GM21515 (cell line): ENCODE data around the gene TTC28.
"Not testable (repeated sequence)": the region's sequence is repeated elsewhere in the genome, so short reads cannot be mapped to it uniquely, and the experiment has no call there.

Experiments used
- ATAC-seq: cut with Tn5 transposase; IDR thresholded peaks from one replicate; pipeline ENCODE4 v1.9.1; 2021; ENCODE audit not compliant: unreplicated experiment

TTC28 gene

GRCh38 chr22:28239941-28240340, 439.7 kb downstream of the TTC28 start:
- no peak for ATAC-seq

- no peak for ATAC-seq
Measured at GRCh38 chr22:28237783-28238182, 441.9 kb downstream of the TTC28 start.

GRCh38 chr22:28237112-28237511, 442.5 kb downstream of the TTC28 start:
- no peak for ATAC-seq

GRCh38 chr22:28232204-28232603, 447.4 kb downstream of the TTC28 start:
- ATAC-seq: no peak

GRCh38 chr22:28231441-28231840, 448.2 kb downstream of the TTC28 start:
- ATAC-seq: no peak

- ATAC-seq: no peak
Measured at GRCh38 chr22:28230671-28231070, 449.0 kb downstream of the TTC28 start.

GRCh38 chr22:28229566-28230485, 449.8 kb downstream of the TTC28 start:
- no peak for ATAC-seq

GRCh38 chr22:28223826-28224225, 455.8 kb downstream of the TTC28 start:
- no peak for ATAC-seq

GRCh38 chr22:28222976-28223745, 456.5 kb downstream of the TTC28 start:
- no peak for ATAC-seq

GRCh38 chr22:28222571-28222970, 457.1 kb downstream of the TTC28 start:
- no peak for ATAC-seq

GRCh38 chr22:28222052-28222451, 457.6 kb downstream of the TTC28 start:
- no peak for ATAC-seq

GRCh38 chr22:28220626-28221363, 458.8 kb downstream of the TTC28 start:
- no peak for ATAC-seq

- no peak for ATAC-seq
Measured at GRCh38 chr22:28217277-28217676, 462.4 kb downstream of the TTC28 start.

- not testable (repeated sequence) for ATAC-seq
Measured at GRCh38 chr22:28214750-28215149, 464.9 kb downstream of the TTC28 start.

GRCh38 chr22:28209457-28209856, 470.2 kb downstream of the TTC28 start:
- not testable (repeated sequence) for ATAC-seq

- no peak for ATAC-seq
Measured at GRCh38 chr22:28208787-28209186, 470.9 kb downstream of the TTC28 start.

GRCh38 chr22:28208036-28208435, 471.6 kb downstream of the TTC28 start:
- ATAC-seq: no peak

- ATAC-seq: no peak
Measured at GRCh38 chr22:28207281-28208030, 472.2 kb downstream of the TTC28 start.

- ATAC-seq: no peak
Measured at GRCh38 chr22:28205926-28206325, 473.7 kb downstream of the TTC28 start.

GRCh38 chr22:28204382-28204781, 475.3 kb downstream of the TTC28 start:
- ATAC-seq: no peak

- no peak for ATAC-seq
Measured at GRCh38 chr22:28203286-28203685, 476.4 kb downstream of the TTC28 start.
